ENCODE results near the gene PACSIN1.

PACSIN1 gene

DNA sequence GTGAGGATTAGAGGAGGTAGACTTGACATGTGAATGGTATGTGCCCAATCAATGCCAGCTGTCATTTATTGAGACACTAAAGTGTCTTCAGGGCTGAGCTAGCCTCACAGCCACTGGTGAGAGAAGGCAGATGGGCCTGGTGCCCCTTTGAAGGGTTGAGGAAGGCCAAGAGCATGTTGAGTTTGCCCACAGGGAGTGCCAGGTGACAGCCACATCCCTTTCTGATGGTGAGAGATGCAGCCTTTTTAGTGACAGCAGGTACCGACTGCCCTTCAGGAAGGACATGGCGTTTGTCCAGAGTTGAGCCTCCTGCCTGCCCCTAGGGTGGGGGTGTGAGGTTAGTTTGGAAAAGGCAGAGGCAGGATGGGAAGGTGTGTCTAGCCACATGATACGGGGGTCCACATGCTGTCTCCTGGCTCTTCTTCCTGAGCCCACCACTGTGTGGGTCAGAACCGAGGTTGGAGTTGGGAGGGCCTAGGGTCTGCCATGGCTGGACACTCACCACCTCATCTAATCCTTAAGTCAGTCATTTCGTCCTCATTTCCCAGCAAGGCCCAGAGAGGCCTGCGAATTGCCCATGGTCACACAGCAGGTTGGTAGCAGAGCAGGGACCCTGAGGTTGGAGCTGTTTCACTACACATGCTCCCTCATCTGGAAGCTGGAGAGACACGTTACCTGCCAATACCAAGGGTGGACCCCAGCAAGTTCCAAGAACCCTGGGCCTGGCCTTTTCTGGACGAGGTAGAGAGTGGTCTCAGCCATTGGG, 57.7 kb downstream of the PACSIN1 start:
- POLR2A ChIA-PET (ENCODE audit: low non-redundant PET): no interaction called here
- TF ChIP-seq CTCF (conservative IDR thresholded peaks at IDR 0.05; ENCODE audit: low read depth): no peak
- no peak overlapping the region for H3K27ac ChIP-seq
- DNase-seq (ENCODE audit: low spot score): no peak
- CTCF ChIA-PET: no interaction called here

DNA sequence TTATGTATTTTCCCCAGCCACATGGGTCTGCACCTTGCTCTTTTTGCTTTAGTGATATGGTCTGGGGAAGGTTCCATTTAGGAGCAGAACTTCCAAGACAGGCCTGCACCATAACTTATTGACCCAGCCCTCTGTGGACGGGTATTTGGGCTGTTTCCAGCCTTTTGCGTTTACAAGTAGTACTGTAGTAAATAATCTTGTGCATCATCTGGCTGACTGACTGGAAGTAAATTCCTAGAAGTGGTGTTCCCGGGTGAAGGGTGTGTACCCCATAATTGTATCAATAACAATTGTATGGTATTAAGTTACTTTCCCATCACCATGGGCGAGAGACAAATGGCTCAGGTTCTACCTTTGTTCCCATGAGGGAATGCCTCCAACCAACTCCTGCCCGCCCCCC, 58.6 kb downstream of the PACSIN1 start:
- no peak for DNase-seq (ENCODE audit: low spot score)
- POLR2A ChIA-PET (ENCODE audit: low non-redundant PET): no interaction called here
- TF ChIP-seq CTCF (conservative IDR thresholded peaks at IDR 0.05; ENCODE audit: low read depth): no peak
- H3K27ac ChIP-seq: no peak overlapping the region
- CTCF ChIA-PET: interaction anchor here (0.6 kb wide), 1 partner anchor 413 kb away, joined by 4 read pairs; no protein-coding TSS in a partner anchor

DNA sequence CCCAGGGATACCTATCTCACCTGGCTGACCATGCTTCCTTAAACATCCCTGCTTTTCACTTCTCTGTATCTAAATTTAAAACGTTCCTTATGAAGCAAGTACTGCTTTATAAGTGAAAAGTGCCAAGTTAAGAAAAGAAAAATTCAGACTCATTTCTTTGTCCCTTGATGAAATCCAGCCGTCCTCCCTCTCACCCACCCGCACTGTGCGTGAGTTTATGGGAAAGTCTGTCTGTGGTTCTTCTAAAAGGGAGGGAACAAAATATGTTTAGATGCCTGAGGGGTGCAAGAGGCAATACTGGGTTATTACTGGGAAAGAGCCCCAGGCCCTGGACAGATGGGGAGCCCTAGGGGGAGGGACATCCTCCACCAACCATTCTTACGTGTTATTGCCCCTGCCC, 59.1 kb downstream of the PACSIN1 start:
- no peak overlapping the region for H3K27ac ChIP-seq
- TF ChIP-seq CTCF (conservative IDR thresholded peaks at IDR 0.05; ENCODE audit: low read depth): no peak
- POLR2A ChIA-PET (ENCODE audit: low non-redundant PET): no interaction called here
- CTCF ChIA-PET: interaction anchor here (0.6 kb wide), 1 partner anchor 413 kb away, joined by 4 read pairs; no protein-coding TSS in a partner anchor
- DNase-seq (ENCODE audit: low spot score): no peak

DNA sequence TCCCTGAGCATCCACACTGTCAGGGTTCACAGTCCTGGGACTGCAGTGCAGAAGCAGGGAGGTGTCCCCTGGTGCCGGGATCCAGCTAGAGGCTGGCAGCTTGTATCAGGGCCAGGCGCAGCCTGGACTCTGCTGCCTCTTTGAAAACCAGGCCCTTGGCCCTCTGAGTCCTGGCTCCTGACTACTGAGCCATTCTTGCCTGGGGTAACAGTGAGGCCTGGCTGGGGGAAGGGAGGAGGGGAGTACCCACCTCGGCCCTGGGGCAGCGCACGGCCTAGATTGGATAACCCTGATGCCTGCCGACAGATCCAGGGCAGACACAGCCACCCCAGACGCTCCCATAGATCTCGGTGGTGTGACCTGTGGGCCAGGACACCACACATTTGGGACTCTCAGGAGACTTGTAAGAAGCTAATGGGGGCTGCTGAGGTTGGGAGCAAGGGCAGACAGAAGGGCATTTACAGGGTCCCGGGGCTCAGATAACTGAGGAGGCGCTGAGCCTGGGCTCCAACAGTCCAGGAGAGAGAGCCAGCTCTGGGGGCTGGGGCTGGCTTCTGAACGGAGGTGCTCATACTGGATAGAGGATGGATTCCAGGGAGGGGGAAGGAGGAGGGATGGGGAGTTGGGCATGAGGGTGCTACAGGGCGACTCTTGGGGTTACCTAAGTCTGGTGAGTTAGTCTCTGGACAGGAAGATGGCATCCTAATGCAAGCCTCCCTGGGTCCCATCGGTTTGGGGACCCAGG, 59.7 kb downstream of the PACSIN1 start:
- ChIA-PET POLR2A (ENCODE audit: low non-redundant PET) (no interaction called here), CTCF (interaction anchor here (0.6 to 0.7 kb wide), 2 partner anchors 41 to 411 kb away, joined by 3 to 4 read pairs; no protein-coding TSS in a partner anchor)
- no peak for DNase-seq (ENCODE audit: low spot score)
- H3K27ac ChIP-seq: no peak overlapping the region
- TF ChIP-seq CTCF (conservative IDR thresholded peaks at IDR 0.05; ENCODE audit: low read depth): no peak

DNA sequence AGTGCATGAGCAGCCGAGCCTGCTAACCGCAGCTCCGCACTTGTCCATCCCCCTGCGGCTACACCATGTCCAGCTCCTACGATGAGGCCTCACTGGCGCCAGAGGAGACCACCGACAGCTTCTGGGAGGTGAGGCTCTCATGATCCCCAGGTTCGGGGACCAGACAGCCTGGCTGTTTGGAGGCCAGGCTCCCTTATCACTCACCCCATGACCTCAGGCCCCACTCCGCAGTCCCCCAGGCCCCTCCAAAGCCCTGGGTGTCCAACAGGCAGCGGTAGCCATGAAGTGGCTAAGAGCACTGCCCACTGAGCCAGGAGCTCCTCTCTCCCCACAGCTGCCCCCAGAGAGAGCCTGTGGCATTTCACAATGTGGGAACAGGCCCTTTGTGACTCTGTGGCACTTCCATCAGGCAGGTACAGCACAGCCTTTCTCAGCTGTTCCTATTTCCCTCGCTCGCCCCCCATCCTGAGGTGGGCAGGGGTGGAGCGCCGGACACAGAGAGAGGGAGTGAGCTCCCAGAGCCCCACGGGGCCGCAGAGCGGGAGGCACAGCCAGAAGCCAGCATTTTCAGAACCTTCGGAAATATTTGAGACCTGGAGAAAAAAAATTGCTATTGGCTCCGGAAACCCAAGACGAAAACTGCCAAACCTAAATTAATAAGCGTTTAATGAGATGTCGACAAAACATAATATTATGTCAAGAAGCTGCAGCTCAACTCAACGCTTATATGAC, 60.5 kb downstream of the PACSIN1 start:
- no peak for DNase-seq (ENCODE audit: low spot score)
- TF ChIP-seq CTCF (conservative IDR thresholded peaks at IDR 0.05; ENCODE audit: low read depth): no peak
- POLR2A ChIA-PET (ENCODE audit: low non-redundant PET): no interaction called here
- CTCF ChIA-PET: interaction anchor here (0.6 to 1.5 kb wide), 5 partner anchors 11 to 412 kb away, joined by 3 to 4 read pairs (median 4); no protein-coding TSS in a partner anchor
- peak overlapping the region; percentile 37; the same call in 1 of the 2 replicates for H3K27ac ChIP-seq
